Stimulated activated CD8-positive, alpha-beta memory T cell treated with anti-CD3 and anti-CD28 coated beads, Interleukin-12 subunit alpha, Interleukin-12 subunit beta, amount 100 ng/mL, for 24 hours (primary cell): ENCODE results near the gene CTSA.

Experiments
- DNase-seq: peaks from one replicate; pipeline ENCODE4 v3.0.0-alpha.2; 2020; ENCODE audit errors: extremely low read depth

The CTSA gene

DNA sequence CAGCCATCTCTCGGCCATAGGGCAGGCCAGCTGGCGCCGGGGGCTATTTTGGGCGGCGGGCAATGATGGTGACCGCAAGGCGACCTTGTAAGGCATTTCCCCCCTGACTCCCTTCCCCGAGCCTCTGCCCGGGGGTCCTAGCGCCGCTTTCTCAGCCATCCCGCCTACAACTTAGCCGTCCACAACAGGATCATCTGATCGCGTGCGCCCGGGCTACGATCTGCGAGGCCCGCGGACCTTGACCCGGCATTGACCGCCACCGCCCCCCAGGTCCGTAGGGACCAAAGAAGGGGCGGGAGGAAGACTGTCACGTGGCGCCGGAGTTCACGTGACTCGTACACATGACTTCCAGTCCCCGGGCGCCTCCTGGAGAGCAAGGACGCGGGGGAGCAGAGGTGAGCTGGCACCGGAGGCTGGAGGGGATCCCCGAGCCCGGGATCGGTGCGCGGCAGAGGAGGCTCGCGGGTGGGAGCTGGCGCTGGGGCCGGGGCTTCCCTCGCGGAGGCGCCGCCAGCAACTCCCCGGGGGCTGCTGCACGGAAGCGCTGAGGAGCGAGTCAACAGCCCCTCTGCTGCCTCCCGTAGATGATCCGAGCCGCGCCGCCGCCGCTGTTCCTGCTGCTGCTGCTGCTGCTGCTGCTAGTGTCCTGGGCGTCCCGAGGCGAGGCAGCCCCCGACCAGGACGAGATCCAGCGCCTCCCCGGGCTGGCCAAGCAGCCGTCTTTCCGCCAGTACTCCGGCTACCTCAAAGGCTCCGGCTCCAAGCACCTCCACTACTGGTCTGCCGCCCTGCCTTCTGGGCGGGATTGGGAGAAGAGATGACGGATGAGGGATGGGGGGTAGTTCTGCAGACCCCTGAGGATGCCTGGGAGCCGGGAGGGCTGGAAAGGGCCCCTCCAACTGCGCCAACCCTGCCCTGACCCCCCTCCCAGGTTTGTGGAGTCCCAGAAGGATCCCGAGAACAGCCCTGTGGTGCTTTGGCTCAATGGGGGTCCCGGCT lies at the start of gene CTSA, which contains the start of gene NEURL2:
CTSA (plus strand) TSS at position 351 of the 999 bp plus-strand sequence; CDS start at position 585, 234 bp downstream.
NEURL2 (minus strand) TSS at position 224 of the 999 bp plus-strand sequence; CDS start at position 7, 217 bp downstream.
- peak; percentile 72 for DNase-seq

DNA sequence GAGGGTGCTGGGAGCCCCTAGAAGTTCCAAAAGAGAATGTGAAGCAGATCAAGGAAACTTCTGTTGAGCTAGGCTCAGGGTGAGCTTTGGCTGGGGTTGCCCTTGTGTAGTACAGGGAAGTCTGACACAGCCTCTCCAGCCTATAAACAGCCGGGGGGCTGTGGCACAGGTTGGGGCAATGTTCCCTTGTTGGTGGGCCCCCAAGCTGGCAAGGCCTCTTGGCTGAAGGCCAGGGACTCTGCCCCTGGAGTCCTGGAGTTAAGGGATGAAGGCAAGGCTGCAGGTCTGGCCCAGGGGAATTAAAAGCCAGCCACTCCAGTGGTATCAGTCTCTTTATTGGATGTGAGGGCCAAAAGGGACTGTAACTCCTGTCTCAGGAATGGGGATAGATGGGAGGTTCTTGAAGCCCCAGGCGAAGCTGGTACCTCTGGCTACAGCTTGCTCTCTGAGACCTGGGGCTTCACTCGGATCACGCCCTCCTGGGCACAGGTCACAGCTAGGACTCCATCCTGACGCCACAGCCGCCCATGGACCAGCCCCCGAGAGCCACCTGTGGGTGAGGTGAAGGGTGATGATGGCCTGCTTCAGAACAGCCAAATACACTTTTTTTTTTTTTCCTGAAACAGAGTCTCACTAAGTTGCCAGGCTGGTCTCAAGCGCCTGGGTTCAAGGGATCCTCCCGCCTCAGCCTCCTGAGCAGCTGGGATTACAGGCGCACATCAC lies 49.6 kb upstream of the CTSA start:
- DNase-seq: no peak

DNA sequence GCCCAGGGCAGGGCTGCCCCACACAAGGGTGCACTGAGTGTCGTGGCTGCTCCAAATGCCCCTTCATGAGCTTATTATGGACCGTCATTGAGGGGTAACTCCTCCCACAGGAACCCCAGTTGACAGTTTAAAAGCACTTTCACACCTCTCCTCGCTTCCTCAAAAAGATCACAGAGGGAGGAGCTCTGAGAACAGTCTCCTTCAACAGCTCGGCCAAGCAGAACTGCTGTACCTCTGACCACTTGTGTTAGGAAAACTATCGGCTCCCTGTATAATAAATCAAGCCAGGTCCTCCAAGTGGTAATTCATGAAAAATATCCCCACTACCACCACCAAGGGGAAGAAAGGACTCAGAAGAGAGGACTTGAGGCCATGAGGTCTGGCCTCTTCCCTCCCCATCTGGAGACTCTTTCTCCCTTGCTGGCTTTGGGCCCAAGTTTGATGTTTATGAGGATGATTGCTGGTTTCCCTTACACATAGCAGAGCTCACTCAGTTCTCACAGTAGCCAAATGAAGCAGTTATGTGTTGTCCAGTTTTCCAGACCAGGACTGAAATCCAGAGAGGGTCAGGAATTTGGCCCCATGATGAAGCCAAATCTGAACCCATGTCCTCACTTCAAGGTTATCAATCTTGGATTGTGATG lies 48.8 kb upstream of the CTSA start:
- DNase-seq: no peak

DNA sequence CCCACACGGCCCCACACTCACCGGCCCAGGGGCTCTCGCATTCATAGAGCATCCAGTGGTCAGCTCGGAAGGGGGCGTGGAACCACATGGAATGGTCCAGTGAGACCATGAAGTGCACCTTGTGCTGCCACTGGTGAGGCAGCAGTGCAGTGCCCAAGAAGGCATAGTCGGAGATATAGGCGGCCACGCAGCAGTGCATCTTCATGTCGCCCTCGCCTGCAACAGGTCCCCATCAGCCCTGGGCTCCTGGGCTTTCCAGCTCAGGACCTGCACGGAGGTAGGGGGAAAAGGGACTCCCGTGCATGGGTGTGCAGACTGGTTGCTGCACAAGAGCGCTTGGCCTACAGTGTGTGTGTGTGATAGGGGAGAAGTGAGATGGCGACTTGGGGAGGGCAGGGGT lies 47.6 kb upstream of the CTSA start:
- no peak for DNase-seq

DNA sequence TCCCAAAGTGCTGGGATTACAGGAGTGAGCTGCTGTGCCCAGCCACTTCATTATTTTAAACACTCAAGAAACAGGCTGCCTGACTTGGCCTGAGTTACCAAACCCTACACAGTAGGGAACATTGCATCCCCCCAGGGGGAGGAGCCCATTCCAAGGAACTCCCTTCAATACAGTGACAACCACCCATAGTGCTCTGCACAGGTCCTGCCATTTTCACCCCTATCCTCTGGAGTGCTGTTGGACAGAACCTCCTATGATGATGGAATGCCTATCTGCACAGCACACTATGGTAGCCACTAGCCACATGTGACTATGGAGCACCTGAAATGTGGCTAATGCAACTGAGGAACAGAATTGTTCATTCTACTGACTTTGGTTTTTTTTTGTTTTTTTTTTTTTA lies 45.7 kb upstream of the CTSA start:
- DNase-seq: no peak

DNA sequence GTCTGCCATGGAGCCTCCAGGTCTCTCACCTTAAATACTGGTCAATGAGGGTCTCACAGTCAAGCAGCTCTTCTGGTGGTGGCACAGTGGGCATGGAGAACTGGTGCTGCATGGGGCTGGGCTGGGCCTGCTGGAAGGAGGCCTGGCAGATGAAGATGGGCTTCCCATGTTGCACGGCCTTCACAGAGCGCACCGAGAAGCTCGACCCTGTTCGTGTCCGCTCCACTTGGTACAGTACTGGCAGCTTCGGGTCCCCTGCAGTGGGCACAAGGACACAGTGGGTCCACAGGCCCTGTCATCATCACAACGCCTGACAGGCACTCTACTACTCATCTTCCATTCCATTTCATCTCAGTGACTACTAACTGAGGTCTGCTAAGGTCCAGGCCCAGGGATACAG lies 42.7 kb upstream of the CTSA start:
- no peak for DNase-seq

DNA sequence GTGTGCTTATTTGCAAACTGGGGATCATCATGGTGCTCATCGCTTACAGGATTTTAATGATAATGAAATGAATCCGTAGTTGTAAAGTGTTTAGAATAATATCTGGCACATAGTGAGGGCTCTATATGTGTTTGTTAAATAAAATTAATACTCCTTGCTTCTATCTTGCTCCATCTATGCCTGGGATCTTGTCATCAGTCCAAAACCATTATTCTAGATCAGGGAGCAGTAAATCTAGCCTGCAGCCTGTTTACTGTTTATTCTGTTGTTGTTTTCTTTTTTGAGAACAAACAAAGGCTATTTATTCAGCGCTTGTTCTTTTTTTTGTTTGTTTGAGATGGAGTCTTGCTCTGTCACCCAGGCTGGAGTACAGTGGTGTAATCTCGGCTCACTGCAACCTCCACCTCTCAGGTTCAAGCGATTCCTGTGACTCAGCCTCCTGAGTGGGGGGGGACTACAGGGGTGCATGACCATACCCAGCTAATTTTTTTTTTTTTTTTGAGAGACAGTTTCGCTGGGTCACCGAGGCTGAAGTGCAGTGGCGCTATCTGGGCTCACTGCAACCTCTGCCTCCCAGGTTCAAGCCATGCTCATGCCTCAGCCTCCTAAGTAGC lies 42.1 kb upstream of the CTSA start:
- DNase-seq: no peak

DNA sequence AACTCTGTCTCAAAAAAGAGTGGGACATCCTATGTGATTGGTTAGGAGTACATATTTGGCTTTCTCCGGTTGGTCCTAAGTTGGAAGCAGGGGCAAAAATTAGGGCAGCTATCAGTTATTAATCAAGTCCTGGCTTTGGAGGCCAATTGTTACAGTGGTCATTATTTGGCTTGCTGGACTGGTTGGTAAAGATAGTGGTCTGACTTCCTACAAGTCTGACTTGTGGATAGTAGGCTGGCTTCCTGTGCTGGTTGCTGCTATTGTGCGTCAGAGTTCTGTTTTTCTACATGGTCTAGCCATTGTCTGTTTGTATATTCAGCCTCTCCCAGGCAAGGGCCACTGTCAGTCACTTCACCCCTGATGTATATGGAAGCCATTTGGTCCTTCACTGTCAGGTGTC lies 40.9 kb upstream of the CTSA start:
- DNase-seq: no peak

DNA sequence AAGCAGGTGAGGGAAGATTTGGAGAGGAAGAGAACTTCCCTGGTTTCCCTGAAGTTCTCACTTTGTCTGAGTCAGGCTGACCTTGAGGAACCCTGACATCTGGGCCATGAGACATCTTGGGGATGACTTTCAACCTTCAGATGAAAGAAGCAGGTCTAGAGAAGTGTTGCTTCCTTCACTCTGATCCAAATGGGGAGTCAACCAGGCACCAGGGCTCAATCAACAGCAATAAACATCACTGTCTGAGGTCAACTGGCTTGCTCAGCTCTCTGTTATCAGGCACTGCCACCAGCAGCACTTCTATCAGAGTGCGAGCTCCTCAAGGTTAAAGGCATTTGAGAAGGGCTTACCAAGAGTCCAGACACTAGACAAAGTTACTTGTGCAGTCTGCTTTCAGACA lies 40.2 kb upstream of the CTSA start:
- no peak for DNase-seq

DNA sequence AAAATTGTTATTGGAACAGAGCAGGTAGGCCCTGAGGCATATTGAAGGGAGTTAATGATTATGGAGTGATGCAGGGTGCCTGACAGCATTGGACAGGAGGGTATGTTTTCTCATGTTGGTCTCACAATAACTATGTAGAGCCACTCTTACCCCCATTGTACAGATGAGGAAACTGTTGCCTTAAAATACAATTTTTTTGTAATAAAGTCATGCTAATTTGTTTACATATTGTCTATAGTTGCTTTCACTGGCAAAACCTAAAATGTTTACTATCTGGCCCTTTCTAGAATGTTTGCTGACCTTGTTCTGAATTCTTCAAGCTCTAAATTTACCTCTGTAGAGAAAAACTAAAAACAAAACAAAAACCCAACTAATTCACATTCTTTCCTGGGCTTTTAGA lies 39.6 kb upstream of the CTSA start:
- DNase-seq: no peak

DNA sequence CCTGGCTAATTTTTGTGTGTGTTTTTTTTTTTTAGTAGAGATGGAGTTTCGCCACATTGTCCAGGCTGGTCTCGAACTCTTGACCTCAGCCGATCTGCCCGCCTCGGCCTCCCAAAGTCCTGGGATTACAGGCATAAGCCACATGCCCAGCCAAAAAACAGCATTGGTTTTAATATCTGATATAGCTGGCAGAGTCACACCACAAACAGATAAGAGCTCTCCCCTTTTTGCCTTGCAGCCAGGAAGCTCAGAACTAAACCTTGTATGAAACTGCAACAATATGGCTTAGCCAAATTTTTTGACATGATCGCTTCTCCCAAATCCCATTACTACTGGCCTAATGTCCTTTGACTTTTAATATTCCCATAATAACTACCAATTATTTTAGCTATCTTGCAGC lies 38.8 kb upstream of the CTSA start:
- DNase-seq: no peak

DNA sequence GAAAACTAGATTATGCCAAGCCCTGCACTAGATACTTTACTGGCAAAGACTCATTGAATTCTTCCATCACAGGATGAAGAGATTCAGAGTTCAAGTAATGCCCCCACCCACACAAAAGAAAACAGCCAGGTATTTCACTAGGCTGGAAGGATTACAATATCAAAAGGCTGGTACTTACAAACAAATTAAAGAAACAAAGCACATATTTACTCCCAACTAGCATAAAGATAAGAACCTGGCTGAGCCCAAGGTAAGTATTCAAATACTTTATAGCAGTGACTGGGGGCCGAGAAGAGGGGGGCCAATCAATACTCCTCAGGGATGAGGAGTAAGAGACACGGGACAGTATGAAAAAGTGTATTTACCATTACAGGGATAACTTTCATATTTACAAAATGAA lies 37.7 kb upstream of the CTSA start:
- no peak for DNase-seq

DNA sequence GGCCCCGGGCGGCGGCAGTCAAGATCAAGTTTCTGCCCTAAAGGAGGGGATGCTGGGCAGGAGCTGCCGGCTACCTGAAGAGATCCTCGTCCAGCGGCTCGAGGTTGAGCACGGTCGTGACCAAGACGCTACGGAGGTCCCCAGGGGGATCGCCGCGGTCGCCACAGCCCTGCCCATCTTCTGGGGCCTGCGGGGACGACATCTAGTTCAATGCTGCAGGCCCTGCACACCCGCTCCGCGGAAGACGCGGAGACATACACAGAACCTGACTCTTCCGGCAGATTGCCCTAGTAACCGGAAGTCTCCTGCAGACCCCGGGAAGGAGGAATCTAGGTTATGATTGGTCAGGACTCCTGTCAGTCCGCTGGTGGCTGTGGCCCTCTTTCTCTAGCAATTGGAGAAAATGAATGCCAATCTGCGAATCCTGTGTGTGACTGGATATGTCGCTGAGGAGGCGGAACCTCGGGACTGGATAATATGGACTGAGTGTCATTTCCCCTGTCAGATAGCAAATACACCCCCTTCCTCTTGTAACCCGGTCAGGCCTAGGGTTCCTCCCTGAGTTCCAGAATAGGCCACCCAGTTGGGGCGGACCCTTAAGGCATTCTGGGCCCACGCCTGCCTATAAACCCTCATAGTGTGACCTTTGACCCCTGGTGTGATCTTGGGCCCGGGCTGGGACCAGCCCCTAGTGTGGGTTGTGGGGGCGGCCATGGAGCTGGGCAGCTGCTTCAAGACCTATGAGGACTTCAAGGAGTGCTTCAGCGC lies 33.8 kb upstream of the CTSA start, which contains the start of the genes ACOT8 and ZSWIM3:
ACOT8 (minus strand) TSS at position 279 of the 768 bp plus-strand sequence; CDS start at position 202, 77 bp downstream.
ZSWIM3 (plus strand) TSS at position 501 of the 768 bp plus-strand sequence; CDS start at position 713, 212 bp downstream.
- peak; percentile 88 for DNase-seq

DNA sequence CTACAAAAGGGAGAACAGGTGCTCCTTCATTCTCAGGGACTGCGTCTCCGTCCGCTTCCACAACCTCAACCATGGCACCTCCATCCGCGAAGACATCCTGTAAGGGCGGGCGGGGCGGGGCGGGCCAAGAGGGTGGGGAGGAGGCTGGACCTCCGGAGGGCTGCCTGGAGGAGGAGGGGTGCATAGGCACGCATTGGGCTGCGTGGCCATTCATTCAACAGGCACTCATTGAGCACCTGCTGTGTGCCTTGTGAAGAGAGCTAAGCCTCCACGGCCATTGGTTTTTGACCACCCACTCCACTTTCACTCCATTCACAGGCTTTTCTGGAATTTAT lies 33.3 kb upstream of the CTSA start:
- no peak for DNase-seq

DNA sequence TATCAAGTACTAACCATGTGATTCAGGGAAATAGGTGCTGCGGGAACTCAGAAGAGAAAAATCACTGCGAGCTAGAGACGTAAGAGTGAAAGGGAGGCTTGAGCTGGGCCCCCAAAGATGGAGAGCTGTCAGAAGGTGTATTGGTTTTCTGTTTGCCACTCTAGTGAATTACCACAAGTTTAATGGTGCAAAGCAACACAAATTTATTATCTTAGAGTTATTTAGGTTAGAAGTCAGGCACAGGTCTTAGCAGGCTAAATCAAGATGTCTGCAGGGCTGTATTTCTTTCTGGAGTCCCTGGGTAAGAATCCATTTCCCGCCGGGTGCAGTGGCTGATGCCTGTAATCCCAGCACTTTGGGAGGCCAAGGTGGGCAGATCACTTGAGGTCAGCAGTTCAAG lies 31.2 kb upstream of the CTSA start:
- DNase-seq: no peak

DNA sequence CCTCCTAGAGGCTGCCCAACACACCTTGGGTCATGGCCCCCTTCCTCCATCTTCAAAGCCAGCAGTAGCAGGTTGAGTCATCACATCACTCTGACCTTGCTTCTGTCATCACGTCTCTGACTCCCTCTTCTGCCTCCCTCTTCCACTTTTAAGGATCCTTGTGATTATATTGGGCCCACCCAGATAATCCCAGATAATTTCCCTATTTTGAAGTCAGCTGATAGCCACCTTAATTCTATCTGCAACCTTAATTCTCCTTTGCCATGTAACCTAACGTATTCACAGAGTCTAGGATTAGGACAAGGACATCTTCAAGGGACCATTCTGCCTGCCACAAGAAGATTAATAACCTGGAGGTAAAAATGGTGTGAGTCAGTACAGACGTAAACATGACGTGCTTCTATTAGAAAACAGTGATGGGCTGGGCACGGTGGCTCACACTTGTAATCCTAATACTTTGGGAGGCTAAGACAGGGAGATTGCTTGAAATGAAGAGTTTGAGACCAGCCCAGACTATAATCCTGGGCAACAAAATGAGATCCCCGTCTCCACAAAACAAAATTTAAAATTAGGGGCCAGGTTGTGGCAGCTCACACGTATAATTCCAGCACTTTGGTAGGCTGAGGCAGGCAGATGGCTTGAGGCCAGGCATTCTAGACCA lies 30.4 kb upstream of the CTSA start:
- DNase-seq: no peak

DNA sequence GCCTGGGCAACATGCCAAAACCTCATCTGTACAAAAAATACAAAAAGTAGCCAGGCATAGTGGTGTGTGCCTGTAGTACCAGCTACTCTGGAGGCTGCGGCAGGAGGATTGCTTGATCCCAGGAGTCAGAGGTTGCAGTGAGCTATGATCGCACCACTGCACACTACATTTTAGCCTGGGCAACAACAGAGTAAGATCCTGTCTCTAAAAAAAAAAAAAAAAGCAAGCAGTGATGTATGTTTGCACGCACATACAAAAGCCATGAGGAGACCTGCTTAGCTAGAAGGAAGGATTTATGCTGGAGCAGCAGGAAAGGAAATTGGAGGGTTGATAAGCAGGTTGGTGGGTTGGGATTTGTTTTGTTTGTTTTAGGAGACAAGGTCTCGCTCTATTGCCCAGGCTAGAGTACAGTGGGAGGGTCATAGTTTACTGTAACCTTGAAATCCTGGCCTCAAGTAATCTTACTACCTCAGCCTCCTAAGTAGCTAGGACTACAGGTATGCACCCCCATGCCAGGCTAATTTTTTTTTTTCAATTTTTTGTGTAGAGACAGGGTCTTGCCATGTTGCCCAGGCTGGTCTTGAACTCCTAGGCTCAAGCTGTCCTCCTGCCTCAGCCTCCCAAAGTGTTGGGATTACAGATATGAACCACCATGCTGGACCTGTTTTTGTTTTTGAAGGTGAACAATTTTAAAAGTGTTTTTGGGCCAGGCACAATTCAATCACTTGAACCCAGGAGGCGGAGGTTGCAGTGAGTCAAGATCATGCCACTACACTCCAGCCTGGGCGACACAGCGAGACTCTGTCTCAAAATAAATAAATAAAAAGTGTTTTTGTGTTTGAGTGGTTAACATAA lies 29.7 kb upstream of the CTSA start:
- DNase-seq: no peak

DNA sequence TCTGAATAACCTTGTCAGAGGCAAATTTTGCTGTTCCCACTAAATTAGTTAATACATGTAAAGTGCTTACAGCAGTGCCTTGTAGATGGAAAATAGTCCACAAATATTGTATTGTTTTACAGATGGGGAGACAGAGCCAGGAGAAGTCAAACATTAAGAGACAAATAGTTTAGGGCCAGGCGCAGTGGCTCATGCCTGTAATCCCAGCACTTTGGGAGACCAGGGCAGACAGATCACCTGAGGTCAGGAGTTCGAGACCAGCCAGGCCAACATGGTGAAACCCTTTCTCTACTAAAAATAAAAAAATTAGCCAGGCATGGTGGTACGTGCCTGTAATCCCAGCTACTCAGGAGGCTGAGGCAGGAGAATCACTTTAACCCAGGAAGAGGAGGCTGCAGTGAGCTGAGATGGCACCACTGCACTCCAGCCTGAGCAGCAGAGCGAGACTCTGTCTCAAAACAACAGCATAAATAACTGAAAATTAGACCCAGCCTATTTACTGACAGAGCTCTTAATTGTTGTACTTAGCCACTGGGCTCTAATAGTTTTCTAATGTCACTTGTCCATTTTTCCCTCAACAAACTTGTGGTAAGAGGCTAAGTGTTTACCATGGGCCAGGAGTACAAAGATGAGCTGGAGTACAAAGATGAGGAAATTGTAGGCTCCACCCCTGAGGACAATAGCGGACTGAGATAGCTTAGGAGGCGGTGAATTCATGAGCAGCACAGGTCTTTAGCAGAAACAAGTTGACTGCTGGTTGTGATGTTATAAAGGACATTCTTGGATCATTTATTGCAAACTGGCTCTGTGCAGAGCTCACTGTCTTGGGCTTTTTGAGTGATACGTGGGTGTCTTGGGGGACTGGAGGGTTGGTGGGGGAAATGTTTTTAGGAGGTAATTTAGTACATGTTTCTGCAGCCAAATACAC lies 27.3 kb upstream of the CTSA start:
- DNase-seq: no peak
